GM21526 (cell line): ENCODE measurements around the gene RSRC2.
A peak's percentile ranks its signal among the peaks of the same experiment; 100 is the strongest.
"Not testable (repeated sequence)": the region's sequence is repeated elsewhere in the genome, so short reads cannot be mapped to it uniquely, and the experiment has no call there.

Source experiments
- ATAC-seq: cut with Tn5 transposase; IDR thresholded peaks from one replicate; pipeline ENCODE4 v1.9.1; 2021; ENCODE audit warnings: moderate library complexity; ENCODE audit not compliant: unreplicated experiment, low FRiP score

The RSRC2 gene

GRCh38 chr12:122519418-122519817 is 7.3 kb downstream of the RSRC2 start:
- ATAC-seq = no peak

DNA sequence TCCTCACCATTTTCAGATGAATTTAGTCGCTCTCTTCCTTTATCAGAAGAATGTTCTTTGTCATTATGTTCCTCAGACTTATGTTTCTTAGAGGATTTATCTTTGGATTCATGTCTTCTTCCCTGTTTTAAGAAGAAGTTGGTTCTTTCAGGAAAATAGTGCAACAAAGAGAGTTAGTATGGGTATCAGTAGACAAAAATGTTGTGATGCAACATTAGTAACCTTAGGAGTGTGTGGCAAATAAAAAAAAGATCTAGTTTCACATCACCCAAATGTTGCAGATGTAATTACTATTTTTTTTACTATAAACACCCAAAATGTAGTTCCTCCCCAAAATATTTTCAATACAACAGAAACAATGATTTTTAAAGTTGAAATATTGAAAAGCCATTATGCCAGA is 7.8 kb downstream of the RSRC2 start:
- no peak for ATAC-seq

DNA sequence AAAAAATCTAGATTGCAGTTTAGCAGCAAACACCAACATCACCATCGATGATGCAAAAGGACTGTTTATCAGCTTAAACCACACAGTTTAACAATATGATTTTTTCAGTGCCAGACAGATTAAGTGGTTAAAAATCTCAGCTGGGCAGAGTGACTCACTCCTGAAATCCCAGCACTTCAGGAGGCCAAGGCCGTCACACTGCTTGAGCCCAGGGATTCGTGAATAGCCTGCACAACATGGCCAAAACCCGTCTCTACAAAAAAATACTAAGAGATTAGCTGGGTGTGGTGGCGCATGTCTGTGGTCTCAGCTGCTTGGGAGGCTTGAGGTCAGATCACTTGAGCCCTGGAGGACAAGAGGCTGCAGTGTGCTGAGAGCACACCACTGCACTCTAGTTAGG is 8.9 kb downstream of the RSRC2 start:
- ATAC-seq = no peak

DNA sequence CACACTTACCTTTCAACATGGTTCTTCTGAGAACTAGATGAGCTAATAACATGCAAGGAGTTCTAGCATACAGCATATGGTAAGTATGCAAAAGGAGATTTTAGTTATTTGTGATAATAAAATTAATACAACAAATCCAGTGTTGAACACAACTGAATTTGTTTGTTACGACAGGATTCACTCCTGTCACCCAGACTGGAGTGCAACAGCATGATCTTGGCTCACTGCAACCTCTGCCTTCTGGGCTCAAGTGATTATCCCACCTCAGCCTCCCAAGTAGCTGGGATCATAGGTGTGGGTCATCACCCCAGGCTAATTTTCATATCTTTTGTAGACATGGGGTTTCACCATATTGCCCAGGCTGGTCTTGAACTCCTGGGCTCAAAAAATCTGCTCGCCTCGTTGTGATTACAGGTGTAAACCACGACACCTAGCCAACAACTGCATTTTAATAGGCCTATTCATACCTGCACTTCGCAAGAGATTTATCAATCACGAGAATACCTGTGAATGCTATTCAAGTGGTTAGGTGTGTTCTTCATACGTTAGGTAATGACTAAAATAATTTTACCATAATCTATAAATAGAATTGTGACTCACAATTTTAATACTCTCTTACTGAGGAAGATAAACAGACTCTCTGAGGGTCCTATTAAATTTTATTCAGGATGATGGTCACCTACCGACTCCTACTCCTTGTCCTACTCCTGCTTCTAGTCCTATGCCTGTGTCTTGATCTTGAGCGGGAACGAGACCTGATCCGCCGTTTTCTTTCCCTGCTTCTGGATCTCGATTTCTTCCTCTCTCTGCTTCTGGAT is 10.0 kb downstream of the RSRC2 start:
- no peak for ATAC-seq

DNA sequence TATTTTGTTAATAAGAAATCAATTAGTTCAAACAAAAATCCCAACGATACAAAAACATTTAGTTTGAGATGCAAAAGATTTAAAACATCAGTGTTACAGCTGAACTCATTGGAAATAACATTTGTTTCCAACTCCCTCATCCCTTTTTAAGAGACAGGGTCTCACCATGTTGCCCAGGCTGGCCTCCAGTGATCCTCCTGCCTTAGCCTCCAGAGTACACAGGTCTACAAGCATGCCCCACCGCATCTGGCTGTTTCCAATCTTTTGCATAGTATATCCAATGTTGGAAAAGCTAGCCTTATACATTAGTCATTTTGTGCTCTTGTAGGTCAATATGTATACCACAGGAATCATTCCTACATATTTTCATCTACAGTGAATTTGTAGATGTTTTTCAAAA is 11.5 kb downstream of the RSRC2 start:
- no peak for ATAC-seq

GRCh38 chr12:122513660-122514059 is 13.1 kb downstream of the RSRC2 start:
- no peak for ATAC-seq

DNA sequence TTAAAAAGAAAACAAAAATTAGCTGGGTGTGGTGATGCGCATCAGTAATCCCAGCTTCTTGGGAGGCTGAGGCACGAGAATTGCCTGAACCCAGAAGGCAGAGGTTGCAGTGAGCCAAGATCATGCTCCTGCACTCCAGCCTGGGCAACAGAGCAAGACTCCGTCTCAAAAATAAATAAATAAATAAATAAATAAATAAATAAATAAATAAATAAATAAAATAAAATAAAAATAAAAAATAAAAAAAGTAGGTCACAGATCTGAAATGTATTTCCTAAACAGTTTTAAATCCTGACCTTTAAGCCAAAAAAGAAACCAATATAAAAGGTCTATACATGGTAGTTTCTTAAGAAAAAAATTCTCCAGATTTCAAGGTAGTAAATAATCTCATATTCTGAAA is 13.7 kb downstream of the RSRC2 start:
- ATAC-seq = not testable (repeated sequence)

GRCh38 chr12:122508163-122508562 is 18.6 kb downstream of the RSRC2 start:
- no peak for ATAC-seq

GRCh38 chr12:122506393-122506938 is 20.3 kb downstream of the RSRC2 start:
- no peak for ATAC-seq

- no peak for ATAC-seq
Measured at GRCh38 chr12:122505419-122506051, 21.2 kb downstream of the RSRC2 start.

- ATAC-seq = no peak
Measured at GRCh38 chr12:122503783-122504590, 22.7 kb downstream of the RSRC2 start.

GRCh38 chr12:122503147-122503751 is 23.5 kb downstream of the RSRC2 start:
- ATAC-seq = no peak

DNA sequence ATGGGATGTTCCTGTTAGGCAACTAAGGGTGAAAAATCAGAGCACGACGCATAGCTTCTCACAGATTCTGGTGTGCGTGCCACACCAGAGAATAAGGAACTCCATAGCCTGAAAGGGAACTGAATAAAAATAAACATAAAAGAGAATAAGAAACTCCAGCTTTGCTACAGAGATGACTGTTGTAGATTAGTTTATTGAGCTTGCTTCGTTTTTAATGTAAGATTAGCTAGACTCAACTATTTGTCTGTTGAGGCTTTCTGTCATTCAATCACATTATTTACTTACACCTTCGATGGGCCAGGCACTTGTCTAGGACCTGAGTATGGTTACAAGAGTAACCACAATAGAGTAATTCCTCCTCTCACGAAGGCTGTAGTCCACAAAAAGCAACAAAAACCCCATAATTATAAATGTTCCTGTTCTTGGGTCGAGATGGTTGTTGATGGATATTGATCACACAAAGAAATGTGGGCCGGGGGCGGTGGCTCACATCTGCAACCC is 25.2 kb downstream of the RSRC2 start:
- ATAC-seq = no peak

DNA sequence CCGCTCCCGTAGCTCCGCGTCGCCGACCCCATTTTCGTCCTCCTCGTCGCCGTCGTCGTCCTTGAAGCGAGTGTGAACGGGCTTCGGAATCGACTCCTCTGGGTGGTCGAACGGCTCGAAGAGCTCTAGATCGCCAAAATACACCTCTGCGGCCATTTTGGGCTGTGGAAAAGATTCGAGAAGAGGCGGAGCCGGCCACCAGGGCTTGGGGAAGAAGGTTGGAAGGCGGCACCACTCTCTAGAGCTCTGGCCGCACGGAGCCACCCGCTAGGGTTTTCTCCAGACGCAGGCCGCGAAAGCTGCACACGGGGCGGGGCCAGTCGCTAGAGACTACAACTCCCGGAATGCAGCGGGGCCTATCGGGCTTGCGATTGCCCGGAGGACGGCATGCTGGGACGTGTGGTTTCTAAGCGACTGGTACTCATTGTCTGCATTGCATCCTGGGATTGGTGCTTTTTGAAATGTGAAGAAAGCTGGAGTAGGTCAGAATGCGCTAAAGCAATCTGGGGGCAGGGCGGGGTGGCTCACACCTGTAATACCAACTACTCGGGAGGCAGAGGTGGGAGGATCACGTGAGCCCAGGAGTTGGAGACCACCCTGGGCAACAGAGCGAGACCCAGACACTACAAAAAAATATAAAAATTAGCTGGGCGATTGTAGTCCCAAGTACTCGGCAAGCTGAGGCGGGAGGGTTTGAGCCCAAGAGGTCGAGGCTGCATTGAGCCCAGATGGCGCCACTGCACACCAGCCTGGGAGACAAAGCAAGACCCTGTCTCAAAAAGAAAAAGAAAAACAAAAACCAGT is 25.8 kb downstream of the RSRC2 start, which contains the start of gene ZCCHC8:
TSS of gene ZCCHC8 (minus strand) at position 248 of the 804 bp plus-strand sequence. CDS start at position 156, 92 bp downstream.
- peak; percentile 88 for ATAC-seq

DNA sequence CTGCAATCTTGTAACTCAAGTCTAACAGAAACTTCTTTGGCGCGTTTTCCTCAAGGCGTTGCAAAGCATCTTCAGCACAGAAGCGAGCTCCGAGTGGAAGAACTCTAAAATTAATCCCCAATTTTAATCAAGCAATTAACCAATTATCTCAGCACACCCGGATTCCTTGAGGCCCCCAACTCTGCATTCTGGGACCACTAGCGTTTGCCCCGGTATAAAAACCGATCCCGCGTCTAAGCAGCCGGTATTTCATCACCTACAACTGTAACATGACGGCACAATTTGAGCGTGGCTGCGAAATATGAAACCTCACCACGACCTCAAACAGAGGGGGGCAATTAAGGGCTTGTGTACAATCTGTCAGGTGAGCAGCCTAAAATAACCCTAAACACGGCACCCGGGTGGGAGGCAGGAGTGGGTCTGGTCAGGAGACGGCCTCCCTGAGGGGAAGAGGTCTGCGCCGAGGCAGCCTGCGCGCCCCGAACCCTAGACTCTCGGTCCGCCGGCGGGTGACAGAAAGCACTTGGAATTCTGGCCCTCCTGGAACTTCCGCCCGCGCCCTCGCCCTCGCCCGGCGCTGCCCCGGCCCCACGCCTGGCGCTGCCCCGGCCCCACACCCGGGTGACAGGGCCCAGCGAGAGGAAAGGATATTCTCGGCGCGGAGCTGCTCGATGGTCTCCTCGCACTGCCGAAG is 26.6 kb downstream of the RSRC2 start:
- ATAC-seq = peak; percentile 10

DNA sequence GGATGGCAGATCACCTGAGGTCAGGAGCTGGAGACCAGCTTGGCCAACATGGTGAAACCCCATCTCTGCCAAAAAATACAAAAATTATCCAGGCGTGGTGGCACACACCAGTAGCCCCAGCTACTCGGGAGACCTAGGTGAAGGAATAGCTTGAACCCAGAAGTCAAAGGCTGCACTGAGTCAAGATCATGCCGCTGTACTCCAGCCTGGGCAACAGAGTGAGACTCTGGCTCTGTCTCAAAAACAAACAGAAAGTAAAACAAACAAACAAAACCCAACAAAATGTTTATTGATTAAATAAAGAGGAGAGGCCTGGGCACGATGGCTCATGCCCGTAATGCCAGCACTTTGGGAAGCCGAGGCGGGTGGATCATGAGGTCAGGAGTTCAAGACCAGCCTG is 31.5 kb downstream of the RSRC2 start:
- ATAC-seq = no peak

- ATAC-seq = not testable (repeated sequence)
Measured at GRCh38 chr12:122493222-122493621, 33.5 kb downstream of the RSRC2 start.

DNA sequence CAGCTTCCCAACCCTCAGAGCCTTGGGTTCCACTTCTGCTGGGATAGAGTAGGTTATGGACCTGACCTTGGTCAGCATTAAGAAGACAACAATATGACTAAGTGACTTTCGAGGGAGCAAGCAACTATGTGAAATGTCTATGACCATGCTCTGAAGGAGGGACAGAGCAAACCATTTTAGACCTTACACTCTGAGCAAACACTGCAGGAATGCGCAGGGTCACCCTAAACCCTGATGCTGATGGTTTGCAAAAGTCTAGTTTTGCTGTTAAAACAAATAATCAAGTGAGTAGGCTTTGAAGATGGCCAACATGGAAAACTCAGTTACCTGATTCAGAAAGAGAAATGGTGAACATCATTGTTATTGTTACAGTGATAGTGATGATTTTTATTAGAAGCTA is 34.7 kb downstream of the RSRC2 start:
- ATAC-seq = no peak

DNA sequence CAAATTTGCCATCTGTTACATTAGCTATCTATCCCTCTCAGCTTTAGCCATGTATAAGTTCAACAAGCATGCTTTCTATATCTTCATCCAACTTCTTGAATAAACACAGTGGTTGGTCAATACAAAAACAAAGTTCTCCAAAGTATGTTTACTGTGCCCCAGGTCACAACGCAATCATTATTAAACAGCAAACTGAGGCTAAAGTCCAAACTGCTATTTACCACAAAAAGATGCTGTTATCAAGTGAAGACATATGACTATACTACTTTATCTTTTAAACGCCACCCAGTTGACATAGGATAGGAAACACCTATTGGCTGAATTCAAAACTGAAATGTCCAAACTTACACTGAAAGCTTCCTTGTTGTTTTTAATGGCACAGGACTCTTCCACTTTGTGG is 37.7 kb downstream of the RSRC2 start:
- ATAC-seq = no peak
